Smooth muscle cell (in vitro differentiated cells): ENCODE data around the gene MYCN. TPM values are rescaled to one million over a fixed set of nuclear protein-coding genes. Genes with fewer than 3 reads are reported as not detected.
A peak's percentile ranks its signal among the peaks of the same experiment; 100 is the strongest.
"Not testable (repeated sequence)": the region's sequence is repeated elsewhere in the genome, so short reads cannot be mapped to it uniquely, and the experiment has no call there.

Experiments
- DNase-seq: peaks from one replicate; lab custom pipeline; 2025; ENCODE audit not compliant: unreplicated experiment; lab: John Stamatoyannopoulos, UW
- H2AFZ ChIP-seq: fragments of 200-600 bp; sonication (generic); 2 replicates; pipeline ENCODE4 v1.6.0; 2016; ENCODE audit warnings: antibody characterized with exemption, low read depth, mild to moderate bottlenecking
- H3F3A ChIP-seq: fragments of 200-600 bp; sonication (generic); 2 replicates; pipeline ENCODE4 v1.6.0; 2017; ENCODE audit warnings: antibody characterized with exemption, low read depth
- H3K27ac ChIP-seq: fragments of 200-600 bp; sonication (generic); 2 replicates; pipeline ENCODE4 v1.5.1; 2016; ENCODE audit warnings: low read depth, mild to moderate bottlenecking
- H3K27me3 ChIP-seq: fragments of 200-600 bp; sonication (generic); 2 replicates; pipeline ENCODE4 v1.6.1; 2016; ENCODE audit warnings: low read depth, mild to moderate bottlenecking
- H3K36me3 ChIP-seq: fragments of 200-600 bp; sonication (generic); 2 replicates; pipeline ENCODE4 v1.5.1; 2016; ENCODE audit warnings: low read depth
- H3K4me1 ChIP-seq: fragments of 200-600 bp; sonication (generic); 2 replicates; pipeline ENCODE4 v1.5.1; 2016; ENCODE audit warnings: low read depth
- H3K4me2 ChIP-seq: fragments of 200-600 bp; sonication (generic); 2 replicates; pipeline ENCODE4 v1.6.0; 2016; ENCODE audit warnings: mild to moderate bottlenecking
- H3K4me3 ChIP-seq: fragments of 200-600 bp; sonication (generic); 2 replicates; pipeline ENCODE4 v1.5.1; 2016; ENCODE audit warnings: mild to moderate bottlenecking
- H3K79me2 ChIP-seq: fragments of 200-600 bp; sonication (generic); 2 replicates; pipeline ENCODE4 v1.6.0; 2016; ENCODE audit warnings: low read depth, mild to moderate bottlenecking
- H3K9ac ChIP-seq: fragments of 200-600 bp; sonication (generic); 2 replicates; pipeline ENCODE4 v1.6.0; 2016; ENCODE audit warnings: low read depth
- H3K9me3 ChIP-seq: fragments of 200-600 bp; sonication (generic); replicated peaks from 2 replicates; pipeline ENCODE4 v1.5.1; 2016; ENCODE audit warnings: low read depth
- H4K20me1 ChIP-seq: fragments of 200-600 bp; sonication (generic); 2 replicates; pipeline ENCODE4 v1.6.0; 2016; ENCODE audit warnings: low read depth
- CTCF ChIP-seq: fragments of 200-600 bp; sonication (generic); IDR thresholded peaks from 2 replicates; pipeline ENCODE4 v1.5.1; 2017; ENCODE audit warnings: borderline replicate concordance, mild to moderate bottlenecking, antibody characterized with exemption; ENCODE audit not compliant: insufficient read depth, poor library complexity, severe bottlenecking
- WGBS: methylation state at CpG from one replicate; pipeline ENCODE4 v1.1.7; 2016; ENCODE audit warnings: low lambda C conversion rate; 5-methylcytosine and 5-hydroxymethylcytosine counted together
- polyA plus RNA-seq: library from polyadenylated mRNA; unstranded; fragments of >200 nt; fragmentation: Nextera tagmentation; extraction: Ambion mirVana; gene quantifications from 2 replicates; pipeline ENCODE4 v1.2.1, GENCODE V29; 2016
- total RNA-seq: library from RNA; depleted of rRNA; stranded (reverse); fragments of >200 nt; gene quantifications from 2 replicates; pipeline ENCODE4 v1.2.3, GENCODE V29; 2014

MYCN gene
- total and polyA plus RNA-seq, 2 experiments from 2014 or later, result 6.9 to 18.3 TPM

- TF ChIP-seq CTCF, result no peak
- no peaks in the 10 kb centered on the region for H4K20me1 ChIP-seq
- no peaks in the 10 kb centered on the region for H3K36me3 ChIP-seq
- H3K79me2 ChIP-seq, result no peaks in the 10 kb centered on the region
- no peak for DNase-seq
- no peak overlapping the region for H3K27ac ChIP-seq
- H2AFZ ChIP-seq, result no peak overlapping the region
- H3K4me2 ChIP-seq, result peak overlapping the region; percentile 36
- no peak overlapping the region for H3K9ac ChIP-seq
- H3K27me3 ChIP-seq, result no peaks in the 10 kb centered on the region
- no peaks in the 10 kb centered on the region for H3K4me1 ChIP-seq
- no peak overlapping the region for H3K4me3 ChIP-seq
- WGBS, result 42% methylated on average over 10 of the region's 10 CpGs
- H3F3A ChIP-seq, result no peaks in the 10 kb centered on the region
- H3K9me3 ChIP-seq, result no peaks in the 10 kb centered on the region
Observed at GRCh38 chr2:15912203-15912602, 28.1 kb upstream of the MYCN start.

- H3K36me3 ChIP-seq, result no peaks in the 10 kb centered on the region
- DNase-seq, result no peak
Observed at GRCh38 chr2:15913146-15913545, 27.2 kb upstream of the MYCN start.

GRCh38 chr2:15914596-15915385 lies 25.6 kb upstream of the MYCN start:
- peaks cover 5% of the 10 kb centered on the region for H3K27me3 ChIP-seq
- no peak overlapping the region for H3K27ac ChIP-seq
- no peaks in the 10 kb centered on the region for H3K36me3 ChIP-seq
- TF ChIP-seq CTCF, result no peak
- H3K9ac ChIP-seq, result no peak overlapping the region
- H3K9me3 ChIP-seq, result no peaks in the 10 kb centered on the region
- 73% methylated on average over 10 of the region's 10 CpGs for WGBS
- H4K20me1 ChIP-seq, result no peaks in the 10 kb centered on the region
- DNase-seq, result no peak
- H3F3A ChIP-seq, result no peaks in the 10 kb centered on the region
- H2AFZ ChIP-seq, result no peak overlapping the region
- H3K4me2 ChIP-seq, result no peak overlapping the region
- no peaks in the 10 kb centered on the region for H3K4me1 ChIP-seq
- H3K4me3 ChIP-seq, result no peak overlapping the region
- no peaks in the 10 kb centered on the region for H3K79me2 ChIP-seq

More at GRCh38 chr2:15913146-15913545, 27.2 kb upstream of the MYCN start:
- Histone ChIP-seq H3K79me2 (no peaks in the 10 kb centered on the region), H3K4me2 (no peak overlapping the region), H3K27me3 (peaks cover 2% of the 10 kb centered on the region), H3K4me1 (no peaks in the 10 kb centered on the region), H3K4me3 (no peak overlapping the region), H3K27ac (no peak overlapping the region), H3F3A (no peaks in the 10 kb centered on the region), H3K9ac (no peak overlapping the region), H2AFZ (no peak overlapping the region), H3K9me3 (no peaks in the 10 kb centered on the region), H4K20me1 (no peaks in the 10 kb centered on the region)
- TF ChIP-seq CTCF, result no peak
- WGBS, result 97% methylated on average over 9 of the region's 9 CpGs

GRCh38 chr2:15915546-15915945 lies 24.8 kb upstream of the MYCN start:
- not testable (repeated sequence) for H3K4me3 ChIP-seq, H3K4me1 ChIP-seq, H3K79me2 ChIP-seq, H3K9me3 ChIP-seq, H3F3A ChIP-seq, H3K36me3 ChIP-seq, H3K27ac ChIP-seq, H3K27me3 ChIP-seq, DNase-seq, H4K20me1 ChIP-seq, H2AFZ ChIP-seq, H3K4me2 ChIP-seq, H3K9ac ChIP-seq
- WGBS, result 67% methylated on average over 3 of the region's 4 CpGs
